Measurements from ENCODE around the gene ENO1. TPM values are rescaled to one million over a fixed set of nuclear protein-coding genes. Genes with fewer than 3 reads are reported as not detected.

ENO1 gene
- total and polyA plus RNA-seq, 9 of the 15 experiments (the other 6 are each of a cell fraction or from before 2014, with no cell fraction given), result 2,249 to 7,472 (median 2,868) TPM

DNA sequence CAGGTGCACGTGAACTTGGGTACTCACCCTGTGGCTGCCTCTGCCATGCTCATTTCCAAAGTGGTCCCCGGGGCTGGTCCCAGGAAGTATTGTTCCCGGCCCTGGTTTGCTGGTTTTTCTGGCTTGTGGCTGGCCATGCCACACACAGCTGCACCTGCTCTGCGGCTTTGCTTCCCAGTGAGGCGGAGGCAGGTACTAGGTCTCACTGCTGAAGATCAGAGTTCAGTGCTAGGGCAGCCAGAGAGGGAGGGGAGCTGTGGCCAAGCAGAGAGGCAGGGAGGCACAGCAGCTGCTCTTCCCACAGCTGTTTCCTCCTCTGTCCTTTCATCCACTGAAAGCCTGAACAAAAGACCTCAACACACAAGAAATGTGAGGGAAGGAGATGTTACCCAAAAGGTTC, 30.5 kb downstream of the ENO1 start:
- BruUV-seq (replicated peaks), result no TSS peak
- intact Hi-C loops (cut with micrococcal nuclease), result loop anchor here (5.0 kb wide), 1 partner anchor 121 kb away; no protein-coding TSS in a partner anchor
- no peak for TF ChIP-seq TGIF2 (CRISPR knock-in tag; IDR thresholded peaks at IDR 0.05)
- no peak for TF ChIP-seq PRPF4 (IDR thresholded peaks at IDR 0.05; ENCODE audit: insufficient read depth, low read depth, low read length, poor library complexity, severe bottlenecking)
- TF ChIP-seq ZBTB33 (CRISPR knock-in tag; IDR thresholded peaks at IDR 0.05), result no peak
- no peak for TF ChIP-seq CGGBP1 (CRISPR knock-in tag; IDR thresholded peaks at IDR 0.05)
- TF ChIP-seq SMAD2 (IDR thresholded peaks at IDR 0.05; ENCODE audit: low read depth, low read length), result no peak
- TF ChIP-seq ARHGAP35 (IDR thresholded peaks at IDR 0.05; ENCODE audit: partially characterized antibody), result no peak
- no peak for TF ChIP-seq JUNB (CRISPR knock-in tag; conservative IDR thresholded peaks at IDR 0.05)
- no peak for TF ChIP-seq EHMT2 (IDR thresholded peaks at IDR 0.05)
- no peak for TF ChIP-seq NCOA6 (IDR thresholded peaks at IDR 0.05)
- no peak for TF ChIP-seq MED1 (CRISPR knock-in tag; IDR thresholded peaks at IDR 0.05; ENCODE audit: borderline replicate concordance)
- no peak for TF ChIP-seq ZNF133 (CRISPR knock-in tag; IDR thresholded peaks at IDR 0.05)
- TF ChIP-seq MAFK (IDR thresholded peaks at IDR 0.05; ENCODE audit: low read length), result no peak
- TF ChIP-seq MCM7 (IDR thresholded peaks at IDR 0.05), result no peak
- no peak for TF ChIP-seq COPS2 (conservative IDR thresholded peaks at IDR 0.05)
- no peak for TF ChIP-seq ZNF140 (CRISPR knock-in tag; IDR thresholded peaks at IDR 0.05)
- TF ChIP-seq, protein P1, sequence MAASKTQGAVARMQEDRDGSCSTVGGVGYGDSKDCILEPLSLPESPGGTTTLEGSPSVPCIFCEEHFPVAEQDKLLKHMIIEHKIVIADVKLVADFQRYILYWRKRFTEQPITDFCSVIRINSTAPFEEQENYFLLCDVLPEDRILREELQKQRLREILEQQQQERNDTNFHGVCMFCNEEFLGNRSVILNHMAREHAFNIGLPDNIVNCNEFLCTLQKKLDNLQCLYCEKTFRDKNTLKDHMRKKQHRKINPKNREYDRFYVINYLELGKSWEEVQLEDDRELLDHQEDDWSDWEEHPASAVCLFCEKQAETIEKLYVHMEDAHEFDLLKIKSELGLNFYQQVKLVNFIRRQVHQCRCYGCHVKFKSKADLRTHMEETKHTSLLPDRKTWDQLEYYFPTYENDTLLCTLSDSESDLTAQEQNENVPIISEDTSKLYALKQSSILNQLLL (CRISPR knock-in tag; IDR thresholded peaks at IDR 0.05; ENCODE audit: borderline replicate concordance), result no peak
- DNase-seq (ENCODE audit: extremely low read depth in 1 of 4, low spot score in 3 of 4) (no peak), ATAC-seq (no peak), FAIRE-seq (no peak)
- Histone ChIP-seq H3K4me1 (replicated peaks in 1 of 2; ENCODE audit: control insufficient read depth in 2 of 2, insufficient read depth in 2 of 2, low read length in 2 of 2) (peaks cover 7 to 20% of the 10 kb centered on the region in 2 experiments; a peak in 4 of 5 replicates), H3K4me3 (no peak overlapping the region), H2AFZ (ENCODE audit: low read depth, low read length) (no peak overlapping the region), H3K27me3 (ENCODE audit: control insufficient read depth in 2 of 2, insufficient read depth in 2 of 2, low read length in 2 of 2) (no peaks in the 10 kb centered on the region), H3K36me3 (ENCODE audit: control insufficient read depth, insufficient read depth, low read length) (no peaks in the 10 kb centered on the region), H4K20me1 (replicated peaks; ENCODE audit: control insufficient read depth, insufficient read depth, low read length) (no peaks in the 10 kb centered on the region), H3K9me3 (replicated peaks; ENCODE audit: control insufficient read depth, insufficient read depth, low read depth, low read length) (no peaks in the 10 kb centered on the region), H3K27ac (ENCODE audit: extremely low read depth, low read depth, low read length) (no peak overlapping the region), H3K9ac (ENCODE audit: insufficient read depth in 1 of 2, low read depth in 2 of 2, low read length in 2 of 2) (no peak overlapping the region), H3K79me2 (ENCODE audit: control insufficient read depth, insufficient read depth, low read length) (no peaks in the 10 kb centered on the region), H3K9me1 (ENCODE audit: control insufficient read depth, insufficient read depth, low read length) (no peaks in the 10 kb centered on the region), H3K4me2 (ENCODE audit: insufficient read depth, low read length) (no peak overlapping the region)
- in situ Hi-C loops (cut with MboI), result no loop called here
- 38% methylated on average over 5 of the region's 5 CpGs for WGBS (ENCODE audit: insufficient coverage, low coverage, missing lambda C conversion rate)
- ChIA-PET CTCF (ENCODE audit: low intra/inter-chr PET ratio) (interaction anchor here (0.6 to 1.9 kb wide), 4 partner anchors 39 to 288 kb away, joined by 3 to 14 read pairs (median 8); no protein-coding TSS in a partner anchor), POLR2A (interaction anchor here (3.8 to 7.7 kb wide), 2 partner anchors 12 to 18 kb away, joined by 20 to 99 read pairs; no protein-coding TSS in a partner anchor)
